ENCODE data around the gene HEATR1.

DNA sequence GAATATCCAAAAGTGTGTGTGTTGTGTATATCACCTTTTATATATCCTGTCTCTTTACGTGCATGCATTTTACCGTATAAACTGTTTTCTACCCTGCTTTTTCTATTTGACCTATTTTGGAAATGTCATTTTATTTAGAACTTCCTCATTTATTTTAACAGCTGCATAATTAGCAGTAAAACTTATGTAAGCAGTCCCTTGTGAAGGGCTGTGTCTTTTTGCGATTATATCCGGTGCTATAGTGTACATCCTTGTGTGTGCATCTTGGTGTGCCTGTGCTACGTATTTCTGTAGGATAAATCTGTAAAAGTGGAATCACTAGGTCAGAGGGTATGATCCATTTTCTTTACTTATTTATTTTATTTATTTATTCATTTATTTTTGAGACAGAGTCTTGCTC, 73.4 kb downstream of the HEATR1 start:
- TF ChIP-seq, protein P1, sequence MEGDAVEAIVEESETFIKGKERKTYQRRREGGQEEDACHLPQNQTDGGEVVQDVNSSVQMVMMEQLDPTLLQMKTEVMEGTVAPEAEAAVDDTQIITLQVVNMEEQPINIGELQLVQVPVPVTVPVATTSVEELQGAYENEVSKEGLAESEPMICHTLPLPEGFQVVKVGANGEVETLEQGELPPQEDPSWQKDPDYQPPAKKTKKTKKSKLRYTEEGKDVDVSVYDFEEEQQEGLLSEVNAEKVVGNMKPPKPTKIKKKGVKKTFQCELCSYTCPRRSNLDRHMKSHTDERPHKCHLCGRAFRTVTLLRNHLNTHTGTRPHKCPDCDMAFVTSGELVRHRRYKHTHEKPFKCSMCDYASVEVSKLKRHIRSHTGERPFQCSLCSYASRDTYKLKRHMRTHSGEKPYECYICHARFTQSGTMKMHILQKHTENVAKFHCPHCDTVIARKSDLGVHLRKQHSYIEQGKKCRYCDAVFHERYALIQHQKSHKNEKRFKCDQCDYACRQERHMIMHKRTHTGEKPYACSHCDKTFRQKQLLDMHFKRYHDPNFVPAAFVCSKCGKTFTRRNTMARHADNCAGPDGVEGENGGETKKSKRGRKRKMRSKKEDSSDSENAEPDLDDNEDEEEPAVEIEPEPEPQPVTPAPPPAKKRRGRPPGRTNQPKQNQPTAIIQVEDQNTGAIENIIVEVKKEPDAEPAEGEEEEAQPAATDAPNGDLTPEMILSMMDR (conservative IDR thresholded peaks at IDR 0.05), result no peak
- TF ChIP-seq EZH2 (IDR thresholded peaks at IDR 0.05; ENCODE audit: low read depth), result no peak
